Stimulated activated CD8-positive, alpha-beta memory T cell treated with anti-CD3 and anti-CD28 coated beads, Interleukin-7, amount 100 ng/mL, for 48 hours (primary cell): Measurements from ENCODE around the gene FOSB.

Experiments
- DNase-seq, 2 donors: peaks; one replicate each; pipeline ENCODE4 v3.0.0-alpha.2; 2020; ENCODE audit warnings: low read depth in 1 of 2; ENCODE audit errors: extremely low read depth in 1 of 2

Gene FOSB

DNA sequence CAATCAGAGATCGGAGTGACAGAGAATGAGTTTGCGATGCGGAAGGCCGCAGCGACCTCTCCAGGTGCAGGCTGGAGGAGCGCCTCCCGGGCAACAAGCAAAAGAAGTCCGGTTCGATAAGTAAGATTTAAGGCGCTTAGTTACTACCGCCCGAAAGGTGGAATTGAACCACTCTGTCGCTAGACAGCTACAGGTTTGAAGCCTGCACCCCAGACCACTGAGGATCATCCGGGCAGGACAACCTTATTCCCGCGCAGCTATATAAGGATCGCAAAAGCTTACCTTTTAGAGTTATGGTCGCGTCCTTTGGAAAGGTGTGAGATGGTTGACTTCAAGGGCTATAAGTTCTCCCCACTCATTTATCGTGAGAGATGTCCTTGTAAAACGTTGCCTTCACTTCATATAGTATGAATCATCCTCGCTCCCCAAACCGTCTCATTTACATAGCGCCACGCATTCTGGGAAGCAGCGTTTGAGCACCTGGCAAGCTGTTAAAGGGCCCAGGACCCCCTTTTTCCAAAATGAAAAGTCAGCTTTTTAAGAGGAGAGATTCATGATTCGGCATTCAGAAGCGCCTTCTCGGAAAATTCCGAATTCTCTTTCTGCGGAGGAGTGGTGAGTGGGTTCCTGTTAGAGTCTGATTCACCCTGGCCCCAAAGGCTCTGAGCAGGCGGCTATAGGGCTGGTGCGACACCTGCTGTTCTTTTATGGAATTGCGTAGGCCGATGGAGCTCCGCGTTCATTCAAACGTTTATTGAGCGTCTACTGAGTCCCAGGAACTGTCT lies 10.8 kb downstream of the FOSB start:
- DNase-seq = peak; percentile 75 to 85

DNA sequence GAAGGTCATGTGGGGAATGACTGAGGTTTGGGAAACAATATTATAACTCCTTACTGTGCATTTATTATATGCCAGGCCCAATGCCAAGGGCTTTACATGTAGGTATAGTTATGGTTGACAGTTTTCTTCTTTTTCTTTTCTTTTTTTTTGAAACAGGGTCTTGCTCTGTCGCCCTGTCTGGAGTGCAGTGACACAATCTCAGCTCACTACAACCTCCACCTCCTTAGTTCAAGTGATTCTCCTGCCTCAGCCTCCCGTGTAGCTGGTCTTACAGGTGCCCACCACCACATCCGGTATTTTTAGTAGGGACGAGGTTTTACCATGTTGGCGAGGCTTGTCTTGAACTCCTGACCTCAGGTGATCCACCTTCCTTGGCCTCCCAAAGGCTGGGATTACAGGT lies 15.2 kb downstream of the FOSB start:
- DNase-seq = no peak

DNA sequence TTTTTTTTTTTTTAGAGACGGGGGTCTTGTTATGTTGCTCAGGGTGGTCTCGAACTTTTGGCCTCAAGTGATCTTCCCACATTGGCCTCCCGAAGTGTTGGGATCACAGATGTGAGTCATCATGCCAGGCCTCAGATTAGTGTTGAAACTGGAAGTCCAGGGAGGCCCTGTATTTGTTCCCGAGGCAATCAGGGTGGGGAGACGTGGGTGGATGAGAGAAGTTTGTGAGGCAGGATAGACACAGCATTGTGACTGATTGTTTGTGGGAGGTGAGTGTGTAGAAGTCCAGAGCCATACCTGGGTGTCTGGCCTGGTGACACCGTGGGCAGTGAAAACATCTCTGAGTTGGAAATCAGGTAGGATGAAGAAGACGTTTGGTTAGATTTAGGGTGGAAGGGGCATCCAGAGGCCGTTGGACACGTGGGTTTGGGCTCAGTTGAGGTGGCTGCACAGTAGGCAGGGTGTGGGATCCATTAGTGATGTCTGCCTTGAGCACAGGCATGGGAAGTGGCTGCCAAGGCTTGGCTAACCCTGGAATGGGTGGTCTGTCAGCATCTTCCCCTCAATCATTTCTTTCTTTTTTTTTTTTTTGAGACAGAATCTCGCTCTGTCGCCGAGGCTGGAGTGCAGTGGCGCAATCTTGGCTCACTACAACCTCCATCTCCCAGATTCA lies 16.6 kb downstream of the FOSB start:
- DNase-seq = no peak

DNA sequence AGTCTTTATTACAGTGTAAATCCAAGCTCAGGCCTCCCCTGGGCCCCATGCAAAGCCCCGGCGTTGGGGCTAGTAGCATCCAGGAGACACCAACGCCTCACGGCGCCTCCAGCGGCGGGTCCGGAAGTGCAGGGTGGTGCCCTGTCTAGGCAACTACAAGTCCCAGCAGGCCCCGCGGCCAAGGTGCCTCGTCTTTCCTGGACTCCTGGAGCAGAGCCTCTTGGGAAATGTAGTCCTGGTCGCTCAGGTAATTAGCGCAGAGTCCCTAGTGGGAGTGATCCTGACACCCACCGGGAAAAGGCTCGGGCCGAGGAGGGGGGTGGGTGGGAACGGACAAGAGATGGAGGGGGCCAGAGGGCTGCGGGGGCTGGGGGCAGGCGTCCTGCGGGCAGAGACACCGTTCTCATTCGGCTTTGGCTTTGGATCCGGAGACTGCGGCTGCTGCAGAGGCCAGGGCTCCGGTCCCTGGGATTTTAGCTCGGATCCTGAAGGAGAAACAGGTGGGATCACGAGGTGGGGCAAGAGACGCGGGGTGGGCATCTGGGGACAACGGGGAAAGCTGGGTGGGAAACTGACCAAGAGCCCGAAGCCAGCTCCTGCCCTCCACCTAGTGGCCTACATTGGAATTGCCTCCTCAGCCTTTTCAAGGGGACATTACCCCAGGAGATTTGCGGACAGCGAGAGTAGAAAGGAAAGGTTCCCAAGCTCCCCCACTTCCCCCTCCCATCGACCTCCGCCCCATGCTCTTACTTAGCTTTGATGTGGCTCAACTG lies 17.7 kb downstream of the FOSB start:
- DNase-seq = peak; percentile 92 to 99

DNA sequence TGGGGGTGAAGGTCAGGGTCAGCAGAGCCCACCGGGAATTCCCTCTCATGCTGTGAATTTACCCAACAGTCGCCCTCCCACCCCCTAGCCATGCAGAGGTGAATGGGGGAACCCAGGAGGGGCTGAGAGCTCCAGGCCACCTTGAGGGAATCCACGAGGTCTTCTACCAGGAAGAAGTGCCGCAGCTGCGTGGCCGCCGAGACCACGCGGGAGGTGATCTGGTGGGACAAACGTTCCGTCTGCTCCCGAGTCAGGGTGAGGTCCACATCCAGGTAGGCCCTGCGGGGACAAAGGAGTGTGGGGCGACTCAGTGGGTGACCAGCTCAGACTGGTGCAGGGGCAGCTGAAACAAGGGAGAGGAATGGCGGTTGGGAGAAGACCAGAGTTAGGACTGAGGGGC lies 20.9 kb downstream of the FOSB start:
- no peak for DNase-seq

DNA sequence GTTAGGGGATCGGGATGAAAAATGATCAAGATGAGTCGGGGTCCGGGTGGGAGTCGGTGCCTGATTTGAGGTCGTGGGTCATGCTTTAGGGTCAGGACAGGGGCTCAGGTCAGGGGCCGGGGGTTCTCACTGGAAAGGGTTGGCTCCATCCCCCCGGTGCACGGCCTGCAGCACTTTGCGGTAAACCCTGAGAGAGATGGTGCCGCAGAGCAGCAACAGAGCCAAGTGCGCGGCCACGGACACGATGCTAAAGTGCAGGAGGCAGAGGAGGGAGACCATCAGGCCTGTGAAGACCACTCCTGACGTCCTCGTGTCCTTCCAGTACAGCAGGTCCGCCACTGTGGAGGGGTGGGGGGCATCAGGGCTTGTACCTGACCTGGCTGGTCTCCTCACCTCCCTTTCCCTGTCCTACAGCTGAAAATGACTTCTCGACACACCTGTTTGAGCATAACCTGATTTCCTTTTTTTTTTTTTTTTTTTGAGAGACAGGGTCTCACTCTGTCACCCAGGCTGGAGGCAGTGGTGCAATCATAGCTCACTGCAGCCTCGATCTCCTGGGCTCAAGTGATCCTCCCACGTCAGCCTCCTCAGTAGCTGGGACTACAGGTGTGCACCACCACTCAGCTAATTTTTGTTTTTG lies 21.5 kb downstream of the FOSB start:
- DNase-seq = no peak

DNA sequence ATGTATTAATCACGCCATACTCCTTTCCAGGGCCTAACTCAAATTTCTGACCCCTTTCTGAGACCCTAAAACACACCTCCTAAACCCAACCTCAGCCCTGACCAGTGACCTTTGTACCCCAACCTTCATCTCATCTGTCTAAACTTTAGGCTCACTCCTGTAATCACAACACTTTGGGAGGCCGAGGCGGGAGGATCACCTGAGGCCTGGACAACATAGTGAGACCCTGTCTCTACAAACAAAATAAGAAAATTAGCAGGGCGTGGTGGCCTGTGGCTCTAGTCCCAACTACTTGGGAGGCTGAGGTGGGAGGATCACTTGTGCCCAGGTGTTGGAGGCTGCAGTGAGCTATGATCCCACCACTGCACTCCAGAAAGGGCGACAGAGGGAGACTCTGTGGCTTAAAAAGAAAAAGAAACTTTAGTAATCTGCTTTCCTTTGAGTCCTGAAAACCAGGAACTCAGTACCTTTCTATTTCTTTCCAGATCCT lies 24.4 kb downstream of the FOSB start:
- DNase-seq = no peak

DNA sequence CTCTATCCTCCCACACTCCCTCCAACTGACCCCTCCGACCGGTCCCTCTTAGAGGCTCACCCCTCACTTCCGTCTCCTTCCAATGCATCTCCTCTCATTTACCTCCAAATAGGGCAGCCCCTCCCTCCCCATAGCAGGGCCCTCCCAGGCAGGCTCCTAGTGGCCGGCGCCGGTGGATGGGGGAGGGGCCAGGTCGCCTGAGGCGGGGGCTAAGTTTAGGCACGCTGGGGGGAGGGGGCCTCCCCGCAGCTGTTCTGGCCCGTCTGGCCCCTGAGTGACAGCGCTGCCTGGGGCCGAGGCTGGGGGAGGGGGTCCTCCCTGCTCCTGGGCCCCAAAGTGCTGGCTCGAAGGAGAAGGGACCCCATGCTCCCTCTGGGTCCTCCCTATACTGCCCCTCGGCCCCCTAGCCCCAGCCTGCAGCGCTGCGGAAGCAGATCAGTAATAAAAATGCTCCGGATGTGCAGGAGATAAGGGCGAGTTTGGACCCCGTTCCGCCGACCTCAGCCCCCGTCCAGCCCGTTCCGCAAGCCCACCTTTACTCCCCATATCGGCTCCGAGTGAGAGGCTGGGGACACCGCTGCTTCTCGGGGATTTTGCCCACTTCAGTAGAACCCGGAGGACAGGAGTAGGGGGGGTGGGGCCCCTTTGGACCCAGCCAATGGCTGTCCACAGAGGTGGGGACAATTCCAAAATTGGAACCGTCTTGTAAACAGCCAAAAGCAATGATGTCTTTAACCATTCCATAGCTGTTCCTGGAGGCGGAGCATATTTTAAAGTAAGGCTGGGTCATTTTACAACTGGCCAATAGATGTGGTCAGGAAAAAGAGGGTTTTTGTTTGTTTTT lies 25.1 kb downstream of the FOSB start:
- no peak for DNase-seq

DNA sequence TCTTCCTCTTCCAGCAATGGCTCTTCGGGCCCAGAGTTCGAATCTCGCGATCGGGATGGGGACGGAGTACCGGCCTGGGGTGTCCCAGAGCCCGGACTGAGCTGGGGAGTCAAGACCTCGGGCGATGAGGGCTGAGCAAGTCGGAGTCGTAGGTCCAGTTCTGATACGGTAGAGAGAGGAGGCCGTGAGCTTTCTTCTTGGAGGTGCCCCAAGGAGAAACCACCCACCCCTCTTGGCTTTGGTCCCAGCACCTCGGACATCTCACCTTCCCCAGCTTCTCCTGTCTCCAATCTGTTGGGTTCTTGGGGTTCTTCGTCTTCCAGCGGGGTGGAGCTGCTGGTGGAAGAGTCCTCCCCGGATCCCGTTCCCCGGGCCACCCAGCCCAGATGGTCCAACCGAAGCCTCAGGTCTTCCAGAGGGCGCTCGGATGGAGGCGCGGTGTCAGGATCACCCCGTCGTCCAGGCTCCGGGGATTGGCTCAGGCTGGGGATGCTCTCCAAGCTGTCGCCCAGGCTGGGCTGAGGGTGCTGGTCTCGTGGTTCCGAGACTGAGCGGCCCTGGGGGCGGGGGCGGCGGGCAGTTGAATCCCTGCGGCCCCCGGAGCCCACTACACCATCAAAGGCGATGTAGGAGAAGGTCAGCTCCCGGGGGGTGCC lies 26.6 kb downstream of the FOSB start:
- no peak for DNase-seq

DNA sequence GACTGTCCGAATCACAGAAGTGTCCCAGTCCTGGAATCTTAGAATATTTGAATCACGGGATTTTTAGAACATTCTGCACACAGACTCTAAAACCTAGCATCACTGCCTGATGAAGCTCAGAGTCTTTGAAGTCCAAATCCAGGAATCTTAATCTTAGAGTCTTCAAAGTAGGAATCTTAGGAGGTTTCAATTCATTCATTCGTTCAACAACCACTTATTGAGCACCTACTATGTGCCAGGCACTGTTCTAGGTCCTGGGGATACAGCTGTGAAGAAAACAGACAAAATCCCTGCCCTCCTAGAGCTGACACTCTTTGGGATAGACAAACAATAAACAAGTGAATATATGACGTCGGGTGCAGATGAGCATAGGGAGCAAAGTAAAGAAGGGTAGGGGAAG lies 27.4 kb downstream of the FOSB start:
- DNase-seq = no peak

DNA sequence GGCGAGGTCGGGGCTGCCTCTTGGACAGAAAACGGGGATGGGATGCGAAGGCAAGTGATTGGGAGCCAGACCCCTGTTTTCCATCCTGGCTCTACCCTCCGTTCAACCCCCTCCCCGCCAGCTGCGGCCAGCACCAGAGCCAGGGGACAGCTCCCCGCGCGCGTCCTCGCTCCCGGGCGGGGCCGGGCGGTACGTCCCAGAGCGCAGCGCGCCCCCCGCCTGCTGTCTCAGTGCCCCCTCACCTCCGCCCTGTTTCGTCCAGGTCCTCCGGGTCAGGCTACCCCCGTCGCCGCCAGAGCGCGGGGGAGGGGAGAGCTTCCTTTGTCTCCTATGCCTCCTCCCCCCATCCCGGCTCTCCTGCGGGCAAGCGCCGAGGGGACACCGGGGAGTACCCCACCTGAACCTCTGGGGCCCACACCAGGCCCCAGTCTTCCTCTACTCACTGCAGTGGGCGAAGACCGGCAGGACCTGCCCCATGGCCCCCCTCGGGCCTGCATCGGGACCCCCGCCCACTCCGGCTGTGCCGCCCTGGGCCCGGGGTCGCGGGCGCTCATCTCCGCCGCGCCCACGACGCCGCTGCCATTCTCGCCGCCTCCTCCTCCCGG lies 28.7 kb downstream of the FOSB start:
- no peak for DNase-seq

DNA sequence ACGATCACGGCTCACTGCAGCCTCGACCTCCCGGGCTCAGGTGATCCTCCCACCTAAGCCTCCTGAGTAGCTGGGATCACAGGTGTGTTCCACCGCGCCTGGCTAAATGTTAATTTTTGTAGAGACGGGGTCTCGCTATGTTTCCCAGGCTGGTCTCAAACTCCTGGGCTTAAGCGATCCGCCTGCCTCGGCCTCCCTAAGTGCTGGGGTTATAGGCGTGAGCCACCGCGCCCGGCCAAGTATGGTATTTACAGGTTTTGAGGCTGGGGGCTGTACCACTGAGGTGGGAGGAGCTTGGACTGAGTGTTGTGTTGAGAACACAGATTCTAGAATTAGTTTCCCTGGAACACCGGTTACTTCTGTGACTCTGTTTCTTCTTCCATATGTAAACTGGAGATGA lies 30.0 kb downstream of the FOSB start:
- DNase-seq = no peak

DNA sequence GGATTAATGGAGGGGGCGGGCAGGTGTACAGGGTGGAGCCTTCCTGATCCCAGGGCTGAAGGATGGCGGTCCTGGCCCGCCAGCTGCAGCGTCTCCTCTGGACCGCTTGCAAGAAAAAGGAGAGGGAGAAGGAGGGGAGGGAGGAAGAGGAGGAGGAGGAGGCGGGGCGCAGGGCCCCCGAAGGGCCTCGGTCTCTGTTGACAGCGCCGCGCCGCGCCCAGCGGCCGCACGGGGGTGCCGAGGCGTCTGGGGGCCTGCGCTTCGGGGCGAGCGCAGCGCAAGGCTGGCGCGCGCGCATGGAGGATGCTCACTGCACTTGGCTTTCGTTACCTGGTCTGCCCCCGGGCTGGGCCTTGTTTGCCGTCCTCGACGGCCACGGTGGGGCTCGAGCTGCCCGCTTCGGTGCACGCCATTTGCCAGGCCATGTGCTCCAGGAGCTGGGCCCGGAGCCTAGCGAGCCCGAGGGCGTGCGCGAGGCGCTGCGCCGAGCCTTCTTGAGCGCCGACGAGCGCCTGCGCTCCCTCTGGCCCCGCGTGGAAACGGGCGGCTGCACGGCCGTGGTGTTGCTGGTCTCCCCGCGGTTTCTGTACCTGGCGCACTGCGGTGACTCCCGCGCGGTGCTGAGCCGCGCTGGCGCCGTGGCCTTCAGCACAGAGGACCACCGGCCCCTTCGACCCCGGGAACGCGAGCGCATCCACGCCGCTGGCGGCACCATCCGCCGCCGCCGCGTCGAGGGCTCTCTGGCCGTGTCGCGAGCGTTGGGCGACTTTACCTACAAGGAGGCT lies 30.8 kb downstream of the FOSB start, which contains the start of gene PPM1N:
Gene PPM1N, plus strand, starts transcription at position 33 of the 785 bp plus-strand sequence. Its CDS starts 30 bp downstream, at position 63.
- DNase-seq = no peak

DNA sequence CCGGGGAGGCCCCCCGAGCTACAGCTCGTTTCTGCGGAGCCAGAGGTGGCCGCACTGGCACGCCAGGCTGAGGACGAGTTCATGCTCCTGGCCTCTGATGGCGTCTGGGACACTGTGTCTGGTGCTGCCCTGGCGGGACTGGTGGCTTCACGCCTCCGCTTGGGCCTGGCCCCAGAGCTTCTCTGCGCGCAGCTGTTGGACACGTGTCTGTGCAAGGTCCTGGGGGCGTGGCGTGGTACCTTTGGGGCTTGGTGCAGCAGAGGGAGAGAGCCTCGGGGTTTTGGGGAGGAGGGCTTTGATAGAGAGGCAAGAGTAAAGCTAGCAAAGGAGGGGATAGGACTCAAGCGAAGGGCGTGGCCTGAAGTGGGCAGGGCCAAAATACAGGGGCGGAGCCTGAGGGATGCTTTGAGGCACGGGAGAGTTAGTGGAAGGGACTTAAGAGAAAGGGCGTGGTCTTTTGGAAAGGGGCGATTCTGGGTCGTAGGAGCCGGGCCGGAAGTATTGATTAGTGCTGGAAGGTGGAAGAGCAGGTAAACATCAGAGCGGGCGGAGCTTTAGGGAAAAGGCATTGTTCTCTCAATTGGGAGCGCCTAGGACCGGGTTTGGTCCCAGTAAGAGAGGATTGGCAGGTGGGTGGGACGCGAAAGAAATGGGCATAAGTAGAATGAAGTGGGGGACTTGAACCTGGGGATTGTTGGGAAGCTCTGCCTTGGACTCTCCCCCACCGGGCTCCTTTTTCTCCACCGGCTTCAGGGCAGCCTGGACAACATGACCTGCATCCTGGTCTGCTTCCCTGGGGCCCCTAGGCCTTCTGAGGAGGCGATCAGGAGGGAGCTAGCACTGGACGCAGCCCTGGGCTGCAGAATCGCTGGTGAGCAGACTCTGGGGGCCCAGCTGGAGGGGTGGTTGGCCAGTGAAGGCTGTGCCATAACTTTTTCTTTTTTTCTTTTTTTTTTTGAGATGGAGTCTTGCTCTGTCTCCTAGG lies 31.7 kb downstream of the FOSB start:
- peak in 1 of 2 donors; percentile 68 for DNase-seq

DNA sequence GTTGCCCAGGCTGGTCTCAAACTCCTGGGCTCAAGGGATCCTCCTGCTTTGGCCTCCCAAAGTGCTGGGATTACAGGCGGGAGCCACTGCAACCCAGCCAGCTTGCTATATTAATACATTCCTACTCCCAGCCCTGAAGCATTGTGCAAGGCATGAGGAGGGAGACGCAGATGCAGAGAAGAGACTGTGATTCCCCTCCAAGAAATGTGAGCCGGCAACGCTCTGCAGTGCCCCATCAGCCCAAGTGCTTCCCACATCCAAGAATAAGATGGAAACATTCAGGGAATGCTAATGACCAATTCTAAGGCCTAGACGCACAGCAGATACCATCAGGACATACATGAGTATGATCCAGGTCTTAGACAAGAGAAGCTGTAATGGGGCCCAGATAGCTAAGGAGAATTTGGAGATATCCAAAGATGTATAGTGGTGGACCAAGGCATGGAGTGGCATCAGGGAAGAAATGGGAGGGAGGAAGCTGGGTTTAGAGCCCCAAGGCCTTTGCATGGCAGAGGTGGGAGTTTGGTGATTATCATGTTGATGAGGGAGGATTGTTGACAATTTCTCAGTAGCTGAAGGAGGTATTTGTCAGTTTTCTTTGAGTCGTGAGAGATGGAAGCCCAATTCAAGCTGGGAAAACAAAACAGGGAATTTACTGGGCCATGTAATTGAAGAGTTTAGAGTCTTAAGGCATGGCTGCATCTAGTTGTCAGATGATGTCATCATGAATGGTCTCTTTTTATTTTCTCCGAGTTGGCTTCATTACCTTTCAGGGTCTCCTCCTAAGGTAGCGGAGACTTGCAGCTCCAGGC lies 33.3 kb downstream of the FOSB start:
- no peak for DNase-seq

DNA sequence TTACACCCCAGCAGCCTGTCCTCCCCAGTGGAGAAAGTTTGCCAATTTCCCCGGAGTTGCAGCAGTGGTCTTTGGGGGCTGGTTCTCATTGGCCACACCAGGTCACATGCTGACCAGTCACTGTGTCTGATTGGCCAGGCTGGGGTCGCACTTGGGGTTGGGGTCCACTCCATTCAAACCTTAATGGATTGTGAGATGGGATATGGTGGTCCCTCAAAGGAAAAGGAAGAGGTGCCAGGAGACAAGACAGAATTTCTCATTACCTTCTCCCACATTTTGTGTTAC lies 33.9 kb downstream of the FOSB start:
- no peak for DNase-seq

DNA sequence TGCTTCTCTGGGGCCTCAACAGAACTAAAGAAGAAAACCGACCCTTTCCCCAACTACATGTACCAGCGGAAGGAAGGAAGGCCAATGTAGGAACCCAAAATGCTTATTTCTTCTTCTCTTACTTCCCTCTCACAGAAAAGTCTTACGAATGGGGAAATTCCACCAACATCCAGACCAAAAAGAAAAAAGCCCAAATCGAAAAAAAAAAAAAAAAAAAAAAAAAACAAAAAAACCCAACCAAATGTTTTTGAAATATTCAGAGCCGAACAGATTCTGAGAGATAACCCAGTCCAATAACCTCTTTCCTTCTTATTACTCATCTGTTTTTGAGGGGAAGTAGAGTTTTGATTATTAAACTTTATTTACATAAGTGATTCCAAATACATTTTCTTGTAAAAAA lies 34.3 kb downstream of the FOSB start:
- DNase-seq = no peak
